Measurements from ENCODE around the gene H1-8.

The H1-8 gene

DNA sequence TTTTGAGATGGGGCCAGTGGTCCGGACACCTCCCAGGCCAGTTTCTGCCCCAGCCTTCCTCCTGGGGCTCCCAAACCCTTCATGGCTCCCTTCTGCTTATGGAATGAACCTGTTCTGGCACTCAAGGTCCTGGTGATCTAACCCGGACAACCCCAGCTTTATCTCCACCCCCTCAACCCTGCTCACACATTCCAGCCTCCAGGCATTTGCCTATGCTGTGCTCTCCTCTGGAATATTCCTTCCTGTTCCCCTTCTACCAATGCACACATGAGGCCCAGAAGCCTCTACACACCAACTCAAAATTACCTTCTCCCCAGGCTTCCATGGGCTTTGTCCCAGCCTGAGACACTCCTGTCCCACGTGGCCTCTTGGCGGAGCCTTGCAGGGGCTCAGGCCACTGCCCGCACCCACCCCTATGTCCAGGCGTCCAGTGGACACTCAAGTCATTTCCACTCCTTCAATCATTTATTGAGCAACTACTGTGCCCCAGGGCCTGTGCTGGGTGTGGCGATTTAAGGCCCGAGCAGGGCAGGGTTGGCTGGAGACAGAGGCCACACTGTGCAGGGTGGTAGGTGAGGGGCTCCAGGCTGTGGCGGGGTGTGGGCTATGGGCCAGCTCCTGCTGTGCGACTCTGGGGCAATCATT, 44.7 kb downstream of the H1-8 start:
- DNase-seq = no peak
- intact Hi-C loops (cut with DNase I) = no loop called here

DNA sequence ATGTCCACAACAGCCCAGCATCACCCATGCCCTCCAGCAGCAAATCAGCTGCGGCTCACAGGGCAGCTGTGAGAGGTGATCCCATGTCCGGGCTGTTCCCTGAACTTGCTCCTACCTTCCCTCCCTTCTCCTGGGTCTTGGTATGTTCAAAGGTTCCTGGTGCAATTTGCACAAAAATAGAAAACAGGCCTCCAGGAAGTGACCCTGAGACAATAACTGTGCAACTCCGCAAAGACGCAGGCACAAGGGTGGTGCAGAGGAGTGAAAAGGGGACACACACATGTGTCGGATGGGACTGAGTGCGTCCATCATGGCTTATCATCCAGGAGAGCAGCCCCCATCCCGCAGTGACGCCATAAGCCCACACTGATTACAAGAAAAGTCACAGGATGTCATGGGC, 47.2 kb downstream of the H1-8 start:
- intact Hi-C loops (cut with DNase I) = no loop called here
- DNase-seq = no peak

DNA sequence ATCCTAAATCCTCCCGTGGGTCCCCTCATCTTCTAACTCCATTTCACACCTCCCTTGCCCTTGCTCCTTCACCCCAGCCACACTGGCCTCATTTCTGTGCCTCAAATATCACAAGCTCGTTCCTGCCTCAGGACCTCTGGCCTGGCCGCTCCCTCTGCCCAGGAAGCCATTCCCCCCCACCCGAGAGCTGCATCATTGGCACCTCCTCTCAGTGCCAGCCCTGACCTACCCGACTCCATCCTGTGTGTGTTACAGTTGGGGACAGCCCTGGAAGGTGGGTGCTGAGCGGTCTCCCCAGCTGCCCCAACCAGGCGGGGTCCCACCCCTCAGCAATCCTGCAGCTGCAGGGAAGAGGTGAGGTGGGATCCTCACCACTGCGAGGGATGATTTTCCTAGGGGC, 49.0 kb downstream of the H1-8 start:
- intact Hi-C loops (cut with DNase I) = no loop called here
- DNase-seq = no peak

DNA sequence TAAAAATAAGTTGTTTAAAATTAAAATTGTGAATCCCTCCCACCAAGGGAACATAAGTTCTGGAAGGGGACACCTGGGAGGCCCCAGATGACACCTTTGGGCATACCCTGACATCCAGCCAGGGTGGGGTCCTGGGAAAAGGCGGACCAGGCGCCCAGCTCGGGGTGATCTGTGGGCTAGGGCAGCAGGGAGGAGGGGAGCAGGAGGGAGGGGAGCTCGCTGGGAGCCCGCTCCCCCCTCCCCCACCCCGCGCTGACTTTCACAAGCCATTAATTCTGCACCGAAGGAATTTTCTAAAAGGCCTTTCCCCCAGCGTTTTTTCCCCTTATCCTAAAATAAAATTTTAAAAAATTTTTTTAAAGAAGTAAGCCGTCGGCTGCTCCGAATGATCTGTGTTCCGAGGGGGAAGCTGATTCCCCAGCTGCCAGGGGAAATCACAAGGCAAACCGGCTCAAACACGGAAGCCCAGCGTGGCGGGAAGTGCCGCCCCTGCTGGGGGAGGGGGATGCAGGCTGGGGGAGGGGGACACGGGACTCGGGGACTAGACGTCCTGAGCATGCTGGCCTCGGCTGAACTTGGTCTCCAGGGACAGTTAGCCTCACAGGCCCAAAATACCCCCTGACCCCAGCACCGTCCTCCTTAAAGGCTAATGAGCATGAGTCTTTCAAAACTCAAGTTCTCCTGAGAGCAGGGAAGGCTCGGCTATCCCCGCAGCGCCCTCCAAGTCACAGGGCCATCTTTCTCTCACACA, 49.6 kb downstream of the H1-8 start:
- intact Hi-C loops (cut with DNase I) = no loop called here
- peak in 1 of 10 donors; percentile 56 for DNase-seq

DNA sequence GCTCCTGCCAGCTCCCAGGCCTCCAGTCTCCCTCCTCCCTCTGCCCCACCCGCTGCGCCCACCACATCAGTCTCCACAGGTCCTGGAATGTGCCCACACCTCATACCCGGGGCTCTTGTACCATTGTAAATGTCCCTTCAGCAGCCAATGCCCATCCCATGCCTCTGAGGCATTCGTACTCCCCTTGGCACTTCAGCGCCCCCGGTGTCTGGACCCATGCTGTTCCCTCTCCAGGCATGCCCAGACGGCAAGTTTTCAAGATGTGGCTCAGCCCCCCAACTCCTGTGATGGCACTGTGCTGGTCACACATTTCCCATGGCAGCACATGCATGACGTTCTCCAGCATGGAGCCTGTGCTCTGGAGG, 50.2 kb downstream of the H1-8 start:
- intact Hi-C loops (cut with DNase I) = no loop called here
- DNase-seq = no peak

DNA sequence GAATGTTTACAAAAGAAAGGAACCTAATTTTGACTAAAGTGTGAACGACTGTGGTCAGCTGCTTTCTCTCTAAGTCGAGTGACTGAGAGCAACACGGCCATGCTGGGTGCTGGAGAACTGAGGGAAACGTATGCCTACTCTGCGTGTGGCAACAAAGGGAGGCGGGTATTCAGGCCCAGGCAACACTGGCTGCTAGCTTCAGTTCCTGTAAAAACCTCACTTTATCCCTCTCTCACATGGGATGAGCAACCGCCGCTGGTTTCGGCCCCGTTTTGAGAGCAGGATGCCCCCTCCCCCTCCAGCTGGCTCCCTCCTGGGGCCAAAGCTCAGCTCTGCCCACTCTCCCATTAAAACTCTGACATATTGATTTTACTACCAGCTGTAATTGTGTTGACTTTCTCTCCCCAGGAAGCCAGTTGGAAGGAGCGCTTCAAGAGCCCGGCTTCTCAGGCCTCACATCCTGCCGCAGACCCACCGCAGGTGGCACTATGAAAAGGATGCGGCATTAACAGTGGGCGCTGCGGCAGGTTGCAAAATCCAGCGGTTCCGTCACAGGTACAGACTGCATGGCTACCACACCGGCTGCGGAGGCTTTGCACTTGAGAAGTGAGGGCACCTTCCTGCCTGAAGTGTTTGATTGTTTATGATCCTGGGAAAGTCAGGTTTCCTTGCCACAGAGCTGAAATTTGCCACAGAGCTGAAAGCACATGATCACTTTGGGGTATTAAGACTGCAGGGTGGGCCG, 50.8 kb downstream of the H1-8 start:
- no peak for DNase-seq
- intact Hi-C loops (cut with DNase I) = no loop called here

DNA sequence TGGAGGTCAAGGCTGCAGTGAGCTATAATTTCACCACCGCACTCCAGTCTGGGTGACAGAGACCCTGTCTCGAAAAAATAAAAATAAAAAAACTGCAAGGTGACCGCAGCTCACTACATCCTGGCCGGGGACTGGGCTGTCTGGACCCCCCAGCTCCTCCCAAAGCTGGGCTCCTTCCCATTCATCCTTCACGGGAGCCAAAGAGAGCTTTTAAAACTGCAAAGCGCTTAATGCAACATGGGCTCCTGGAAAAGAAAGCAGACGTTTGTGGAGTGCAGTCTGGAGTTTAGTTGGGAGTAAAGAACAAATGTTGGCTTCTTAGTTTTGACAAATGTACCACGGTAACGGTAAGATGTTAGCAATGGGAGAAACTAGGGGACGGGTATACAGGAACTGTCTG, 51.4 kb downstream of the H1-8 start:
- intact Hi-C loops (cut with DNase I) = no loop called here
- DNase-seq = no peak

DNA sequence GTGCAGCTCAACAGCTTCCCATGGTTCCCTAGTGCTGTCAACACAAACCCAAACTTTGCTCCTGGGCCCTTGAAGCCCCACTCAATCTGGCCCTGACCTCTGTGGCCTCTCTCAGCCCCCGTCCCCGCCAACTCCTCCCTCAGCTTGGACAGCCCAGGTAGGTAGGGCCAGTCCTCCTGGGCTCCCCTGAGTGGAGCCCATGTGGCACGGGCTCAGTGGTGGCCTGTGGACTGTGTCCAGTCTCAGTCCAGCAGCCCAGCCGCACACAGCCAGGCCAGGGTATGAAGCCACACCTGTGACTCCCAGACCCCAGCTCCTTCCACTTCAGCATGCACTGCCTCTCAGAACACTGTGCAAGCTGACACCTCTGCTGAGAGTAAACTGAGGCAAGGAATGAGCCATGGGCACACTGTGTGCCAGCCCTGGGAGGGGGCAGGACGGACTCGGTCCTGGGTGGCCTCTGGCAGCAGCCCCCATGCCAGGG, 52.0 kb downstream of the H1-8 start:
- no peak for DNase-seq
- intact Hi-C loops (cut with DNase I) = no loop called here

DNA sequence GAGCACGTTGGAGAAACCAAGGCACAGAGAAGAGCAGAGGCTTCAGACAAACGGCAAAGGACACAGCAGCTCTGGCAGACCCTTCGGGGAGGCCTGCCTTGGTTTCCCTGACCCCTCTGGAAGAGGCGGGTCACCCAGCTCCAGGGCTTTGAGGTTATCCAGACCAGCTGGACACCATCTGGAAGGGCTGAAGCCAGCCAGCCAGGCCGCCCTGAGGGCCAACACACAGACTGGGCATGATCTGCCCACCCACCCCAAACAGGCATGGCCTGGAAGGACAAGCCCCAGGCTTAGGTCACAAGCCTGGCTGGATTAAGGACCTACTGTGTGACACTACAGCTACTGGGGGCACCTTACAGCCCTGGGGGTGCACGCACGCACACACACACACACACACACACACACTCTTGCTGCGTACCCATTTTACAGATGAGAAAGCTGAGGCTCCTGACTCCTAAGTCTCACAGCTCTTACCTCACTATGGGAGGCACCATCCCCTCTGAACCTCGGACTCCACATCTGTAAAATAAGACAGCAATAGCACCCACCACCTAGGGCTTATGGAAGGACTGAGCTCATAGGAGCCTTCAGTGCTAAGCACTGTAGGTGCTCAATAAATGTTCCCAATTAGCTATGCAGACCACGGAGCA, 52.7 kb downstream of the H1-8 start:
- intact Hi-C loops (cut with DNase I) = no loop called here
- DNase-seq = no peak

DNA sequence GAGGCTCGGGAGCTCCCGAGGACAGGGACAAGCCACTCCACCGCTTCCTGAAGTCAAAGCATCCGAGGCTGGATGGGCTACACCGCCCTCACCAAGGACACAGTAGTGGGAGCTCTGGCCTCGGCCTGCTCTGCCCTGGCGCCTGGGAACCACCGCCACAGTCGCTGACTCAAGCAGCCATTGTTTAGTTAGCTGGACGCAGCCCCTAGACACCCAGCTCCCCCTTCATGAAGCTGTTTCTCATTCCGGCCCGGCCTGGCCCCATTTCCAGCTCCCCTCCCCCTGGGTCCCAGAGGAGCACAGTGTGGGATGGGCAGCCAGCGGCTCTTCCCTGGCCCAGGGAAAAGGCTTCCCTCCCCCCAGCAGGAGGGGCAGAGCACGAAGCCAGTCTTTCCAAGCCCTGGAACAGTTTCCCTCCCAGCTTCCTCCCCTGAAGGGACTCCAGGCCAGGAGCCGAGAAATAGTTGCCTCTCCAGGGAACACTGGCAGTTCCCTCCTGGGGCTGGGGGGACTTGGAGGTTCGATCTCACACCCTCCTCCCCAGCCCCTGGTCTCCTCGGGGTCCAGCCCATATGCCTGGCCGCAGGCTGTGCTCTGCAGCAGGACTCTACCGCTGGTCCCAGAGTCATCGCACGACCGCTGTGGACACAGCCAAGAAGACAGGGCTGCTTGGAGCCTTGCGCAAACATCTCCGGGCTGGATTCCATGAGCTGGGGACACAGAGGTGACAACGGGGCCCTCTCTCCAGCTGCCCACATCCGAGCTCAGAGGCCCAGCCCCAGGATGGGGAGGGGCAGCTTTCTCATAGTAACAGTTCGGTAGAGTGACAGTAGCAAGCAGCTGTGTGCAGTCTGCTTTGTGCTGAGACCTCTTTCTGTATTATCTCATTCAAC, 53.5 kb downstream of the H1-8 start:
- intact Hi-C loops (cut with DNase I) = no loop called here
- DNase-seq = peak; percentile 72 to 97 (median 80)

DNA sequence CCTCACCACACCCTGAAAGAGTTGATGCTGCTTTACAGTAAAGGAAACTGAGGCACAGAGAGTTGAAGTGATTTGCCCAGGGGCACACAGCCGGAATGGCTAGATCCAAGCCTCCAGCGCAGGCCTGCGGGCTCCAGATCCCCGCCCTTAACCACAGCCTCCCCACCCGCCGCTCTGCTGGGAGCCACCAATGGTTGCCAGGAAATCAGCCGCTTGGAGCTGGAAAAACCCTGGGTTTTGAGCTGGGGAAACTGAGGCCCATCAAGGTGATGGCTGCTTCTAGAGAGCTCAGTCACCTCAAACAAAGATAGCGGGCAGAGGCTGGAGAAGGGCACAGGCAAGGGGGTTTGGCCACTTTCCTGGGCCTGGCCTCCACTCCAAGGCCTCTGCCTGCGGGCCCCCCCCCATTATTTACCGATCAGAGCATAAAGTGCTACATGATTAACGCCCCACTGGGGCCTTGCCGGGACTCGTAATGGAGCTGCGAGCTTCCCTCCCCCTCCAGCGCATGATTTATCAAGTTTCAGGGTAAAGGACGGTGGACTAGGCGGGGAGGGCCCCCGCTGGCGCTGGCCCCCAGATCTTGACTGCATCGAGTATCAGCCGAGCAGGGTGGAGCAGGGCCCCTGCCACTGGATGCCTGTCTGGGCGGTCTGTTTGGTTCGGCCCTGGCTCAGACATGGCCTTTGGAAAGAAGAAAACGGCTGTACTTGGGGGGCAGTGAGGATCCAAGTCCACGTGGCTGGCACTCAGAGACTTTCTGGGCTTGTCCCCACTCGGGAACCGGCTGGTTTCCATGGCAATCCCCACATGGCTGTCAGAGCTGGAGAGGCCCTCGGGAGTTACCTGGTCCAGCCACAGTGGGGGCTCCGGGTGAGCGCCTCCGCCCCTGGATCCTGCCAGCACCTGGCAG, 54.4 kb downstream of the H1-8 start:
- intact Hi-C loops (cut with DNase I) = no loop called here
- DNase-seq = peak in 1 of 10 donors; percentile 62

DNA sequence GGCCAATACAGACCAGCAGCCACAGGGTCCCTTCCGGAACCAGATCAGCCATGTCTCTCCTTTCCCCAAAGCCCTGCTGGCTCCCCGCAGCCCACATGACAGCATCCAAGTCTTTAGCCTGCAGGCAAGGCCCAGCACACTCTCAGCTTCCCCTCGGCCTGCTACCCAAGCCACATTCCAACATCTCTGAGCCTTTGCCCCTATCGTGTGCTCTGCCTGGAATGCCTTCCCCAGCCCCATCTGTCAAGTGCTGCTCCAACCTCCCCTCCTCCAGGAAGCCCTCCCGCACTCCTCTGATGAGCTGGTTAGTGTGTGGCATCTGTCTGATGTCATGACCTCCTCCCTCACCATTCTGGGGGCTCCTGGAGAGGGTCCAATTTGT, 55.0 kb downstream of the H1-8 start:
- DNase-seq = no peak
- intact Hi-C loops (cut with DNase I) = no loop called here

DNA sequence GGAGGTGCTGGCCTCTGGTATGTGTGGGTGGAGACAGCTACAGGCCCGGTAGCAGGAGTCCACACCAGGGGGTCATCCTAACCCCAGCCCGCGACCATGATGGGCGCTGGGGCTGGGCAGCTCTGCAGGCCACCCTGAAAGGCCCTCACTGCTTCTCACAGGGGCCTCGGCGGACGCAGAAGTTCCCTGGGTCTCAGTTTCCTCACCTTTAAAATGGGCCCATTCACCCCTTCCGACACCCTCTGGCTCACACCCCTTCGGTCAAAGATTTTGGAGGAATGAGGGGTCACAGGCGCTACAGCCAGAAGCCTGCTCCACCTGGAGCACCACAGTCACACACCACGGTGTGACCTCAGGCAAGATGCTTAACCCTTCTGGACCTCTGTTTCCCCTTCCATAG, 55.5 kb downstream of the H1-8 start:
- DNase-seq = no peak

DNA sequence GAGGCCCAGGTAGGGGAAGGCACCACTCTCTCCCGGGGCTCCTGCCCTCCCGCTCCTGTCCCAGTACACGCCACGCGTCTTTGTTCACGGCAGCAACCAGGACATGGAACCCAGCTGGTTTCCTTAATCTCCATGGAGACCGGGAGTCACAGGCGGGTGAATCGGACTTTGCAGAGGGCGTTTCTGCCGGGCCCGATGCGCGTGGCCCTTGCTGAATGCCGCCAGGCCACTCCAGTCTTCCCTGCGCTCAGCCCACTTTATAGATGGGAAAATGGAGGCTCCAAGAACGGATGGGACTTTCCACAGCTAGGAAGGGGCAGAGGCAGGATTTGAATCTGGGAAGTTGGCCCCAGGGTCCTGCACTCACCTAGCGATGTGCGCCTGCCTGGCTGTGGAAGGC, 56.1 kb downstream of the H1-8 start:
- intact Hi-C loops (cut with DNase I) = no loop called here
- no peak for DNase-seq

More for the DNA sequence above, 55.5 kb downstream of the H1-8 start:
- intact Hi-C loops (cut with DNase I) = no loop called here

DNA sequence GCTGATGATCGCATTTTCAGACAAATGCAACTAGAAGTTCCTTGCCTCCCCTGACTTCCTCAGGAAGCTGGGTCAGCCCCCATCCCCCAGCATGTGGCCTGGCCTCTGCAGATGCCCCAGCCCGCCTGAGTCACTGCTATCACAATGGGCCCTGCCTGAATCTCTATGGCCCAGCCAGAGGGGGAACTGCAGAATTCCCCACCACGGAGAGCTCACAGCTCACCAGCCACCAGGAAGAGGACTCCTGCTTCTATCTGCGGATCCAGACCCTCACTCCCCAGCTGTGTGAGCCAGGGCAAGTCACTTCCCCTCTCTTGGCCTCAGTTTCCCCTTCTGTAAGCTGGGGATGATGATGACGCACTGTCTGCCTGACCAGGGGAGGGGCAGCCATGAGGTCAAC, 56.6 kb downstream of the H1-8 start:
- peak in 1 of 10 donors; percentile 80 for DNase-seq
- intact Hi-C loops (cut with DNase I) = no loop called here

DNA sequence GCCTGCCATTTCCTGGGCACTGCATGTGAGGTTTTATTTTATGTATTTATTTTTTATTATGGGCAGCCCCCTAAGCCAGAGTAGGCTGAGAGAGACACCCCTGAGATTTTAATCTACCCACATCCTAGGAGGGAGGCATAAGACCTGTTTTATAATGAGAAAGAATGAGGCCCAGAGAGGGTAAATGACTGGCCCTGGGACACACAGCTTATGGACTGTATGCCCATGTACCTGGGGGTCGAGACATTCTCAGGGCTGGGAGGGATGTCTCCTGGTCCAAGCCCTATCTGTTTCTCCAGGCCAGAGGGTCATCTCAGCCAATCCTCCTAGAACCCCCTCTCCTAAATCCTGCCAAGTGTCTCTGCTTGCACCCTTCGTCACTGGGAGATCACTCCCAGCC, 57.4 kb downstream of the H1-8 start:
- intact Hi-C loops (cut with DNase I) = no loop called here
- DNase-seq = no peak

Data from posterior cingulate gyrus (tissue), 11 donors.